Left lung (tissue), 10 donors: Measurements from ENCODE around the gene KIF4B. TPM values are rescaled to one million over a fixed set of nuclear protein-coding genes. Genes with fewer than 3 reads are reported as not detected.
"Not testable (repeated sequence)": the region's sequence is repeated elsewhere in the genome, so short reads cannot be mapped to it uniquely, and the experiment has no call there.

ENCODE experiments used
- ATAC-seq: fragments of 200-7000 bp; cut with Tn5 transposase; one replicate; pipeline ENCODE4 v1.9.1; 2020; ENCODE audit warnings: moderate library complexity
- DNase-seq, 4 donors: peaks; one replicate each; pipeline ENCODE4 v3.0.0-alpha.2; 2013 to 2020
- H3K27ac ChIP-seq, 2 donors: fragments of 200-600 bp; sonication (generic) in 1 of 2; one replicate each; pipeline versions ENCODE4 v1.5.0 to v1.8.0; 2020 to 2021
- H3K27me3 ChIP-seq, 2 donors: fragments of 200-600 bp; sonication (generic) in 1 of 2; one replicate each; pipeline versions ENCODE4 v1.5.0 to v1.8.0; 2020 to 2021
- H3K36me3 ChIP-seq, 2 donors: fragments of 200-600 bp; sonication (generic) in 1 of 2; one replicate each; pipeline versions ENCODE4 v1.5.0 to v1.8.0; 2020 to 2021
- H3K4me1 ChIP-seq, 2 donors: fragments of 200-600 bp; one replicate each; pipeline ENCODE4 v1.8.0; 2021
- H3K4me3 ChIP-seq, 2 donors: fragments of 200-600 bp; sonication (generic) in 1 of 2; one replicate each; pipeline versions ENCODE4 v1.5.0 to v1.8.0; 2020 to 2021; ENCODE audit warnings: mild to moderate bottlenecking in 1 of 2
- H3K9me3 ChIP-seq, 2 donors: fragments of 200-600 bp; sonication (generic) in 1 of 2; one replicate each; pipeline versions ENCODE4 v1.5.0 to v1.8.0; 2020 to 2021
- intact Hi-C, 2 donors: fragments of 100-400 bp; cut with DNase I; formaldehyde crosslinking; loops; one replicate each; pipeline versions ENCODE4 v1.11.2 to v1.14.2; 2022
- polyA plus RNA-seq, 6 donors: library from polyadenylated mRNA; unstranded; fragments of 120-200 nt; gene quantifications; one replicate each; pipeline ENCODE4 v1.2.1, GENCODE V29; 2013; ENCODE audit not compliant: insufficient read length in 6 of 6
- total RNA-seq, 2 donors: library from RNA; stranded (reverse); fragmentation: NEBNext Ultra II Directional; extraction: Animal tissue kit (Norgen Biotek cat#: 25700); gene quantifications; one replicate each; pipeline ENCODE4 v1.2.1, GENCODE V29; 2021
- TF ChIP-seq, protein P1 (sequence below), 2 donors: fragments of 200-600 bp; sonication (generic) in 1 of 2; IDR thresholded peaks; one replicate each; pipeline versions ENCODE4 v1.5.0 to v1.8.0; 2021; ENCODE audit warnings: antibody characterized with exemption in 2 of 2
- donor health status: DM: no; HTN: yes; CAD: no.
- donor health status: DM: no; HTN: no; CAD: no.

KIF4B gene
- total and polyA plus RNA-seq, 8 donors = 0.05 to 0.40 (median 0.24) TPM; not detected in 1

- Histone ChIP-seq H3K27me3 (no peaks in the 10 kb centered on the region), H3K36me3 (peaks cover 0 to 3% of the 10 kb centered on the region in 2 donors), H3K4me1 (no peaks in the 10 kb centered on the region), H3K9me3 (peaks cover 0 to 9% of the 10 kb centered on the region in 2 donors), H3K27ac (no peak overlapping the region), H3K4me3 (no peak overlapping the region)
- ATAC-seq (no peak), DNase-seq (no peak)
- TF ChIP-seq, protein P1, sequence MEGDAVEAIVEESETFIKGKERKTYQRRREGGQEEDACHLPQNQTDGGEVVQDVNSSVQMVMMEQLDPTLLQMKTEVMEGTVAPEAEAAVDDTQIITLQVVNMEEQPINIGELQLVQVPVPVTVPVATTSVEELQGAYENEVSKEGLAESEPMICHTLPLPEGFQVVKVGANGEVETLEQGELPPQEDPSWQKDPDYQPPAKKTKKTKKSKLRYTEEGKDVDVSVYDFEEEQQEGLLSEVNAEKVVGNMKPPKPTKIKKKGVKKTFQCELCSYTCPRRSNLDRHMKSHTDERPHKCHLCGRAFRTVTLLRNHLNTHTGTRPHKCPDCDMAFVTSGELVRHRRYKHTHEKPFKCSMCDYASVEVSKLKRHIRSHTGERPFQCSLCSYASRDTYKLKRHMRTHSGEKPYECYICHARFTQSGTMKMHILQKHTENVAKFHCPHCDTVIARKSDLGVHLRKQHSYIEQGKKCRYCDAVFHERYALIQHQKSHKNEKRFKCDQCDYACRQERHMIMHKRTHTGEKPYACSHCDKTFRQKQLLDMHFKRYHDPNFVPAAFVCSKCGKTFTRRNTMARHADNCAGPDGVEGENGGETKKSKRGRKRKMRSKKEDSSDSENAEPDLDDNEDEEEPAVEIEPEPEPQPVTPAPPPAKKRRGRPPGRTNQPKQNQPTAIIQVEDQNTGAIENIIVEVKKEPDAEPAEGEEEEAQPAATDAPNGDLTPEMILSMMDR (IDR thresholded peaks at IDR 0.05) = no peak
- intact Hi-C loops = no loop called here
Measured at GRCh38 chr5:155029240-155029639, 15.7 kb downstream of the KIF4B start.

DNA sequence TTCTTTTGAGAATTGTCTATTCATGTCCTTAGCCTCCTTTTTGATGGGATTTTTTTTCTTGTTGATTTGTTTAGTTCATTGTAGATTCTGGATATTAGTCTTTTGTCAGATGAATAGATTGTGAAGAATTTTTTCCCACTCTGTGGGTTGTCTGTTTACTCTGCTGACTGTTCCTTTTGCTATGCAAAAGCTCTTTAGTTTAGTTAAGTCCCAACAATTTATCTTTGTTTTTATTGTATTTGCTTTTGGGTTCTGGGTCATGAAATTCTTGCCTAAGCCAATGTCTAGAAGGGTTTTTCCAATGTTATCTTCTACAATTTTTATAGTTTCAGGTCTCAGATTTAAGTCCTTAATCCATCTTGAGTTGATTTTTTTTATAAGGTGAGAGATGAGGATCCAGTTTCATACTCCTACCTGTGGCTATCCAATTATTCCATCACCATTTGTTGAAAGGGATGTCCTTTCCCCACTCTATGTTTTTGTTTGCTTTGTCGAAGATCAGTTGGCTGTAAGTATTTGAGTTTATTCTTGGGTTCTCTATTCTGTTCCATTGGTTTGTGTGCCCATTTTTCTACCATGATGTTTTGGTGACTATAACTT is 20.7 kb downstream of the KIF4B start:
- H3K36me3 ChIP-seq, H3K27me3 ChIP-seq, H3K4me1 ChIP-seq, H3K9me3 ChIP-seq, intact Hi-C loops, H3K27ac ChIP-seq, H3K4me3 ChIP-seq, DNase-seq, ATAC-seq: not testable (repeated sequence)

- H3K9me3 ChIP-seq, DNase-seq, H3K4me1 ChIP-seq, H3K27ac ChIP-seq, intact Hi-C loops, ATAC-seq, H3K36me3 ChIP-seq, H3K4me3 ChIP-seq, H3K27me3 ChIP-seq: not testable (repeated sequence)
Measured at GRCh38 chr5:155035087-155035486, 21.5 kb downstream of the KIF4B start.

DNA sequence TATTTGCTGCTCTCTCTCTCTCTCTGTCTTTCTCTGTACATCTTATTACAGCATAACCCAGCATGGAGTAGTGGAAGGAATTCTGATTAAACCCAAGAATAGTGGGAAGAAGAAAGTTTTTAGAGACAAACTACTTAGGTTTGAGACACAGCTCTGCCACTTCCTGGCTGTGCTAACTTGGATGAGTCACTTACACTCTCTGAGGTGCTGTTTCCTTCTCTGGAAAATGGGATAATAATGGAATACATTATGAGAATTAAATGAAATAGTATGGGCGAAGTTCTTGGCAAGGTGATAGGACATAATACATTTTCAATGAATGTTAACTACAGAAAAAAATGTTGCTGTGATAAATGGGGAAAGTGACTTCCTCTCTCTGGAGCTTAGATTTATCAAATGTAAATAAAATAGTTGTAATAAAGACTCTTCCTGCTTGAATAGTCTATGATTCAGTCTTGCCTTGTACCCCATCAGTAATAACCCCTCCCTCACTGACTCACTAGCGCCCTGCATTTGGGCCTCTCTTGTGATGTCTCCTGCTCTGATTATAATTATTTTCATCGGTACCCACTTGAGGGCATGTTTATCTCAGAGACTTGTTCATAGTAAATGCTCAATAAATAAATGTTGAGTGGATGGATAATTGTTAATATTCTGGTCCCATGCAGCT is 27.6 kb downstream of the KIF4B start:
- DNase-seq (no peak), ATAC-seq (no peak)
- Histone ChIP-seq H3K4me3 (no peak overlapping the region), H3K4me1 (no peaks in the 10 kb centered on the region), H3K27me3 (peaks cover 0 to 5% of the 10 kb centered on the region in 2 donors), H3K9me3 (no peaks in the 10 kb centered on the region), H3K27ac (no peak overlapping the region), H3K36me3 (no peaks in the 10 kb centered on the region)
- TF ChIP-seq, protein P1 (IDR thresholded peaks at IDR 0.05) = no peak
- intact Hi-C loops = no loop called here

DNA sequence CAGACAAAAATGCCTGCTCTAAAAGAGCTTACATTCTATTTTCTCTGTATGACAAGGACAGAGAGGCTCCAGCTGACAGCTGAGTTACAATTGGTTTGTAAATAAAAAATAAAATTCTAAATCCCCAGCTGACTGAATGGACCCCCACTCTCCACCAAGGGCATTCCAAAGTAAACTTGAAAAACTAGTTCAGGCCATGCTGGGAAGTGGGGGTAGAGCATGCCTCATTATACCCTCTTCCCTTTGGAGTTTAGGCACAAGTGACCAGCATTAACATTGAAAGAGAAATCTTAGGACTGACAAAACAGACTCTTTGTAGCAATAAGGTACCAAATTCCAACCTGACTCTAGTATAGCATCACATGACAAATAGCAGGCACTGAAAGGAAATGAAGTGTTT is 31.0 kb downstream of the KIF4B start:
- H3K4me3 ChIP-seq = no peak overlapping the region
- peaks cover 0 to 5% of the 10 kb centered on the region in 2 donors for H3K27me3 ChIP-seq
- DNase-seq (no peak), ATAC-seq (no peak)
- H3K4me1 ChIP-seq = no peaks in the 10 kb centered on the region
- TF ChIP-seq, protein P1 (IDR thresholded peaks at IDR 0.05) = no peak
- H3K9me3 ChIP-seq = no peaks in the 10 kb centered on the region
- H3K36me3 ChIP-seq = no peaks in the 10 kb centered on the region
- no peak overlapping the region for H3K27ac ChIP-seq
- intact Hi-C loops = no loop called here

- Histone ChIP-seq H3K9me3 (no peaks in the 10 kb centered on the region), H3K4me3 (no peak overlapping the region), H3K27me3 (peaks cover 0 to 5% of the 10 kb centered on the region in 2 donors), H3K27ac (no peak overlapping the region), H3K4me1 (no peaks in the 10 kb centered on the region), H3K36me3 (no peaks in the 10 kb centered on the region)
- TF ChIP-seq, protein P1 (IDR thresholded peaks at IDR 0.05) = no peak
- no peak for ATAC-seq
- peak in 1 of 4 donors; percentile 5 for DNase-seq
- intact Hi-C loops = no loop called here
Measured at GRCh38 chr5:155046591-155046990, 33.0 kb downstream of the KIF4B start.
